ENCODE measurements around the gene CLDND2.

GRCh38 chr19:51392701-51393100, 23.9 kb upstream of the CLDND2 start:
- no peak for TF ChIP-seq MYNN (tag by site-specific recombination; IDR thresholded peaks at IDR 0.05; ENCODE audit: borderline replicate concordance)
- no peak for TF ChIP-seq SETDB1 (IDR thresholded peaks at IDR 0.05; ENCODE audit: insufficient read length, low read length)
- no peak for TF ChIP-seq KLF1 (tag by site-specific recombination; IDR thresholded peaks at IDR 0.05)
- TF ChIP-seq TCF7L2 (IDR thresholded peaks at IDR 0.05; ENCODE audit: borderline replicate concordance, low read depth, low read length) = no peak
- no peak for TF ChIP-seq CTCF (tag by site-specific recombination; IDR thresholded peaks at IDR 0.05)
- no peak for TF ChIP-seq ATF2 (tag by site-specific recombination; IDR thresholded peaks at IDR 0.05; ENCODE audit: low read depth)
- TF ChIP-seq ZBTB49 (tag by site-specific recombination; IDR thresholded peaks at IDR 0.05; ENCODE audit: low read depth) = no peak
- no peak for TF ChIP-seq ZNF155 (tag by site-specific recombination; IDR thresholded peaks at IDR 0.05)
- no peak for TF ChIP-seq ZSCAN4 (tag by site-specific recombination; IDR thresholded peaks at IDR 0.05)
- TF ChIP-seq ZNF266 (tag by site-specific recombination; IDR thresholded peaks at IDR 0.05; ENCODE audit: low read depth) = no peak
- TF ChIP-seq BCL6B (tag by site-specific recombination; IDR thresholded peaks at IDR 0.05) = no peak
- no peak for TF ChIP-seq ZNF704 (tag by site-specific recombination; IDR thresholded peaks at IDR 0.05)
- no peak for TF ChIP-seq FEZF1 (tag by site-specific recombination; IDR thresholded peaks at IDR 0.05)
